AG09309 (cell line): ENCODE results near the gene KNDC1.

Experiments used
- DNase-seq: peaks from one replicate; pipeline ENCODE4 v3.0.0-alpha.2; 2010; ENCODE audit warnings: low read depth
- H3K4me3 ChIP-seq: 2 replicates; pipeline ENCODE4 v1.5.1; 2011; ENCODE audit warnings: mild to moderate bottlenecking, low read depth, low read length, moderate library complexity; ENCODE audit not compliant: control insufficient read depth
- TF ChIP-seq, protein P1 (sequence below): IDR thresholded peaks from 2 replicates; pipeline ENCODE4 v1.5.1; 2011; ENCODE audit warnings: mild to moderate bottlenecking, low read depth, low read length, inconsistent platforms; ENCODE audit not compliant: insufficient read depth, control insufficient read depth; ENCODE audit errors: missing control alignments

KNDC1 gene

DNA sequence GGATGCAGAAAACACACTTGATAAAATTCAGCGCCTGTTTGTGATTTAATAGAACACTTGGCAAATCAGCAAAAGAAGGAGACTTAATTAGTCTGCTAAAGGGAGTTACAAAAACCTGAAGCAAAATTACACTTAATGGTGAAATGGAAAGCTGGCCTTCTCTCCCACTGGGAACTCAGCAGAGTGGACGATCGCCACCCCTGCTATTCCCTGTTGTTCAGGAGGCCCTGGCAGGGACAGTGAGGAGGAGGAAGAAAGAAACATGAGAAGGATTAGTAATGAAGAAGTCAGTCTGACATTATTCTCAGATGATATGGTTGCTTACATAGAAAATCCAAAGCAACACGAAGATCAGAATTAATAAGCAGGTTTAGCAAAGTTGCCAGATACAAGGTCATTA, 5.6 kb upstream of the KNDC1 start:
- TF ChIP-seq, protein P1, sequence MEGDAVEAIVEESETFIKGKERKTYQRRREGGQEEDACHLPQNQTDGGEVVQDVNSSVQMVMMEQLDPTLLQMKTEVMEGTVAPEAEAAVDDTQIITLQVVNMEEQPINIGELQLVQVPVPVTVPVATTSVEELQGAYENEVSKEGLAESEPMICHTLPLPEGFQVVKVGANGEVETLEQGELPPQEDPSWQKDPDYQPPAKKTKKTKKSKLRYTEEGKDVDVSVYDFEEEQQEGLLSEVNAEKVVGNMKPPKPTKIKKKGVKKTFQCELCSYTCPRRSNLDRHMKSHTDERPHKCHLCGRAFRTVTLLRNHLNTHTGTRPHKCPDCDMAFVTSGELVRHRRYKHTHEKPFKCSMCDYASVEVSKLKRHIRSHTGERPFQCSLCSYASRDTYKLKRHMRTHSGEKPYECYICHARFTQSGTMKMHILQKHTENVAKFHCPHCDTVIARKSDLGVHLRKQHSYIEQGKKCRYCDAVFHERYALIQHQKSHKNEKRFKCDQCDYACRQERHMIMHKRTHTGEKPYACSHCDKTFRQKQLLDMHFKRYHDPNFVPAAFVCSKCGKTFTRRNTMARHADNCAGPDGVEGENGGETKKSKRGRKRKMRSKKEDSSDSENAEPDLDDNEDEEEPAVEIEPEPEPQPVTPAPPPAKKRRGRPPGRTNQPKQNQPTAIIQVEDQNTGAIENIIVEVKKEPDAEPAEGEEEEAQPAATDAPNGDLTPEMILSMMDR = no peak
- no peak for DNase-seq
- no peak overlapping the region for H3K4me3 ChIP-seq

DNA sequence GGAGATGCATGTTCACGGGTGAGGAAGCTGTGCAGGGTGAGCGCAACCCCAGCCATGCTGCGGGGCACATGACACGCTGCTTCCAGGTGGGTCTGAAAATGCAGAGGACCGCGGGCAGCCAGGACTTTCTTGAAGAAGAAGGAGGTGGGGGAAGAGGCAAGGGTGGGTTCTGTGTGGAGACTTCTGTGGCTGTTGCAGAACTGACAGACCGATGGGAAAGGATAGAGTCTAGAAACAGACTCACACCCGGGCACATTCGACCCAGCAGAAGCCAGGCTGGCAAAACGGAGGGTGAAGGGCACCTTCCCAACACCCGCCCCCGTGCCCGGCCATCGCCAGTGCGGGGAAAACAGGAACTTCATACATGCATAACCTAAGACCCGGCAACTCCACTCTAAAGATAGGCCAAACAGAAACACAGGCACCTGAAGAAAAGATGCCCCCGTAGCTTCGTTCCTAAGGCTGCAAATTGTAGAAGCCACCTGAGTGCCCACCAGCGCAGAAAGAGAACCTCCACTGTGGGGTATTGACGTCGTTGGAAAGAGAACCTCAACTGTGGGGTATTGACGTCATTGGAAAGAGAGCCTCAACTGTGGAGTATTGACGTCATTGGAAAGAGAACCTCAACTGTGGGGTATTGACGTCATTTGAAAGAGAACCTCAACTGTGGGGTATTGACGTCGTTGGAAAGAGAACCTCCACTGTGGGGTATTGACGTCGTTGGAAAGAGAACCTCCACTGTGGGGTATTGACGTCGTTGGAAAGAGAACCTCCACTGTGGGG, 4.8 kb upstream of the KNDC1 start:
- H3K4me3 ChIP-seq = no peak overlapping the region
- TF ChIP-seq, protein P1 = no peak
- DNase-seq = no peak

DNA sequence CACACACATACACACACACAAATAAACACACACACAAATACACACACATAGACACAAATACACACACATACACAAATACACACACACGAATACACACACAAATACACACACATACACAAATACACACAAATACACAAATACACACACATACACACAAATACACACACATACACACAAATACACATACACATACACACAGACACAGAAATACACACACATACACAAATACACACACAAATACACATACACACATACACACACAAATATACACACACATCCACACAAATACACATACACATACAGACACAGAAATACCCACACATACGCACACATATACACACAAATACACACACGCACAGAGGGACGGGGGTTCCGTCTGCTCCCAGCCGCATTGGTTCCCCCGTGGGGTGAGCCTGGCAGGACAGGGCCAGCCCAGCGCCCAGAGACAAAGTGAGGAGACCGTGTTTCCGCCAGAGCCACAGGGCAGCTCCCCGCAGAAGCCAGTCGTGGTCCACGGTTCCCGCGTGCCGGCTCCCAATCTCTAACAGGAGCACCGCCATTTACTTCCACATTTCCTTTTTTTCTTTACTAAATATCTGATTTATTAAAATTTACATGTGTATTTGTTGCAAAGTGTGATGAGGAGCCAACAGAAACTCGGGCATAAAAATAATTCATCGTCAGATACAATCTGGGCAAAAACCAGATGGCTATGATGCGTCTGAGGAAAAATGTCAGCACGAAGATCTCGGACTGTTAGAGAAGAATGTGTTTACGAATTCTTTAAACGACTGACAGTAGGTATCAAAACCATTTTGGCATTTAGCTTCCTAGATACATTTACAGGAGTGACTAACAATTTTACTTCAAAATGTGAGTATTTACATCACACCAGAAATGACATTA, 3.1 kb upstream of the KNDC1 start:
- H3K4me3 ChIP-seq = no peak overlapping the region
- no peak for DNase-seq
- TF ChIP-seq, protein P1 = no peak

DNA sequence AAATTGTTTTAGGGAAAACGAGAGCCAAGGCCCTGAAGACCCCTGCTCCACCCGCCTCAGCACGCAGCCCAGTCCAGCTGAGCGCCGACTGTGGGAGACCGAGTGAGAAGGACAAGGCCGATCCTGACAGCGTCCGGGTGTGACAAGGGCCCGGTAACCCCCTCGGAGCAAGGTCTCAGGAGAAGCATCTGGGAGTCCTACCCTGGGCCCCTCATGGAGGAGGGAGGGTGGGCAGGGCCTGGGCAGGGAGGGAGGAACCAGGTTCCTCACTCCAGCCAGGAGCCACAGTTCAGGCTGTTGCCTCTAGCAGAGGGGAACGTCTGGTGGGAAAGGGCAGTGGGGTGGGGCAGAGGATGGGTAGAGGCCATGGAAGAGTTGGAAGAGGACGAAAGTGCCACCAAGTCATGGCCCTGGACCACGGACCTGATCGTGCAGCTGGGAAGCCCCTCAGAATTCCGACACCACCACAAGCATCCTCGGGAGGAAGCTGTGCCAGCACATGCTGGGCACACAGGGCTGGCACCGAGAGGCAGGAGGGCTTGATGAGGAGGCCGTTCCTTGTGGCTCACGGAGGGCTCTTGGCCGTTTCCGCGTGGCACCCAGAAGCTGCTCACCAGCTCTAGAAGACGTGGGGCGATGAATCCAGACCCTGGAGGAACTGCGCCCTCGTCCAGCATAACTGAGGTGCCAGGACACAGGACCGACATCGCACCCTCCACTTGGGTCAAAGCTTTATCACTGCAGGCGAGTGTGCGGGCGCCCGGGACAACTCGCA, 2.2 kb upstream of the KNDC1 start:
- no peak for DNase-seq
- no peak overlapping the region for H3K4me3 ChIP-seq
- TF ChIP-seq, protein P1 = no peak

DNA sequence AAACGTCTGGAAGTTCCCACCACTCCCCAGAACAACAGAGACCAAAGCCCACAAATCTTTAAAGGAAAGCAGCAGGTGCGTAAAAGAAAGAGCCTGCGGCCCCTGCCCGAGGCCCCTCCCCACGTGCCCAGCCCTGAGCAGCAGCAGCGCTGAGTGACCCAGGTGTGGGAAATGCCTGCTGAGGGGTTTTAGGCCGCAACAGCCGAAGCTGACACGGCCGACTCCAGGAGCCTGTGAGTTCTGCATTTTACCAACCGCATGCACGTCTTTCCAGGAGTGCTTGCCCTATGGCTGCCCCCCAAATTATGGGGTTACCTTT, 1.6 kb upstream of the KNDC1 start:
- H3K4me3 ChIP-seq = no peak overlapping the region
- TF ChIP-seq, protein P1 = no peak
- no peak for DNase-seq

DNA sequence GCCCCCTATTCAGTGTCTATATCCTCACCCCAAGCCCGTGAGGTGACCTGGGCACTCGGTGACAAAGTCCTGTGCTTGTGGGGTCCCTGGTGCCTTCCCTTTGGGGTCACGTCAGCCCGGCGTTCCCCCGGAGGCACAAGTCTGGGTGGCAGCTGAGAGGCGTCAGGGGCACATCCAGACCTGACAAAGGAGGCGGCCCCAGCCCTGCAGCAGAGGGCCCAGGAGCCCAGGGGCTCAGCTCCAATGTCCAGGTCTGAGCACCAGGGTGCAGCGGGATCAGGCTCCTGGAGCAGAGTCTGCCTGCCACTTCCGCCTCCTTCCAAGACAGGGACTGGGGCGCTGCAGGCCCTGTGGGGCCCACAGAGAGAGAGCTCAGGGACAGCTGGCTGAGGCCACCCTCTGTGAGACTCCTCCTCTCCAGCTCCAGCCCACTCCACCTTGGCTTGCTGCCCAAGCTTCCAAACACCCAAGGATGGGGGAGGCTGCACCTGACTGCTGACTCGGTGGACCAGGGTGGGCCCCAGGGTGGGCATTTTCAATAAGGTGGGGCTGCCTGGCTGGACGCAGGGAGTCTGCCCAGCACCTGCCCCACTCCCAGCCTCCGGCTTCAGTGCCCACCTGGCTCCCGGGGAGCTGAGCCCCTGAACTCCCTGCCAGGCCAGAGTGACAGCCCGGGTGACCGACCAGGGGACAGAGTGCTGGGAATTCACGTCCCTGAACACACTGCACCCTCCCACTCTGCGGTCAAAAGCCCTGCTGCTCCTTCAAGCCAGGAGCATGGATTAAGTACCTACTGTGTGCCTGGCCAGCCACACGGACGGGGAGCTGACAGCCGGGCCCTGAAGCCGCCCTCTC, 1.0 kb upstream of the KNDC1 start:
- TF ChIP-seq, protein P1 = no peak
- H3K4me3 ChIP-seq = no peak overlapping the region
- DNase-seq = no peak
